HUES6 (cell line): ENCODE results near the gene IFI6.
A peak's percentile ranks its signal among the peaks of the same experiment; 100 is the strongest.
"Not testable (repeated sequence)": the region's sequence is repeated elsewhere in the genome, so short reads cannot be mapped to it uniquely, and the experiment has no call there.

Experiments used
- H3K27ac ChIP-seq: 2 replicates; pipeline ENCODE4 v1.7.0; 2013; ENCODE audit warnings: low read depth, mild to moderate bottlenecking, low read length, inconsistent platforms
- H3K27me3 ChIP-seq: 2 replicates; pipeline ENCODE4 v1.6.1; 2013; ENCODE audit warnings: low read length; ENCODE audit not compliant: control insufficient read depth, insufficient read depth
- H3K36me3 ChIP-seq: 2 replicates; pipeline ENCODE4 v1.6.1; 2013; ENCODE audit warnings: low read length; ENCODE audit not compliant: control insufficient read depth, insufficient read depth
- H3K4me1 ChIP-seq: 2 replicates; pipeline ENCODE4 v1.6.1; 2013; ENCODE audit warnings: low read length; ENCODE audit not compliant: control insufficient read depth, insufficient read depth
- H3K4me3 ChIP-seq: 2 replicates; pipeline ENCODE4 v1.5.1; 2013; ENCODE audit warnings: low read depth, low read length
- H3K9ac ChIP-seq: one replicate; pipeline ENCODE4 v1.6.1; 2013; ENCODE audit warnings: mild to moderate bottlenecking, low read length
- H3K9me3 ChIP-seq: 2 replicates; pipeline ENCODE4 v1.6.1; 2013; ENCODE audit warnings: low read depth, low read length; ENCODE audit not compliant: control insufficient read depth, insufficient read depth

Gene IFI6

DNA sequence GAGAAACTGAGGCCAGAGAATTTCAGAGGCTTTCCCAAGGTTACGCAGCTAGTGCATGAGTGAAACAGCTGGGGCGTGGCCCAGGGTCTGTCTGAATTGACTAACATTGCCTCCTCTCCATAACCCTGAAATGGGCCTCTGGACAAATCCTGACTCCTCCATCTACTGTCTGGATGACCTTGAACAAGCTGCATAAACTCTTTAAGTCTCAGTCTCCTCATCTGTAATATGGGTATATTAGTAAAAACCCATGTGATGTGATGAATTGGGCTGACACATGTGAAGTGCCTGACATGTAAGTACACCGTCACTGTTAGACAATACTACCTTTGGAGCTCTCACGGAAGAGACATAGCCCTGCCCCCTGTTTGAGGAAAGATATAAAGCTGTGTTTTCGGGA, 24.7 kb downstream of the IFI6 start:
- H3K36me3 ChIP-seq = no peaks in the 10 kb centered on the region
- no peaks in the 10 kb centered on the region for H3K9me3 ChIP-seq
- no peak overlapping the region for H3K4me3 ChIP-seq
- no peak overlapping the region for H3K9ac ChIP-seq
- H3K27me3 ChIP-seq = no peaks in the 10 kb centered on the region
- no peak overlapping the region for H3K27ac ChIP-seq
- peaks cover 16% of the 10 kb centered on the region for H3K4me1 ChIP-seq

DNA sequence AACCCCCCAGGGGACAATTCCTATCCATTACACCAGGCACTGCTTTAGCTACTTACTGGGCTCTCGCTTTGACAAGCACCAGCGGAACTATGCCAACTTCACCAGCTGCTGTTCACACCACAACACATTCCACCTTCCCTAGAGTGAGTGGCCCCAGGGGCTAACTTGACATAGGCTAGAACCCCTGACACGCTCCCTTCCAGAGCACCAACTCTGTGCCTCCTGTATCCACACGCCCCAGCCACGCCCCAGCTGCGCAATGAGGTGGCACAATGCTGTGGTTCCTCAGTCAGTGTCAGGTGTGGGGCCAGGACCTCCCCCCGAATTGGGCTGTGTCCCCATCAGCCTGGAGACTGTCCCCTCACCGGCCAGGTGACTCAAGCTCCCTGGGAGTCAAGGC, 25.3 kb downstream of the IFI6 start:
- no peak overlapping the region for H3K27ac ChIP-seq
- H3K9me3 ChIP-seq = no peaks in the 10 kb centered on the region
- H3K4me1 ChIP-seq = peaks cover 16% of the 10 kb centered on the region
- H3K4me3 ChIP-seq = no peak overlapping the region
- no peaks in the 10 kb centered on the region for H3K27me3 ChIP-seq
- H3K36me3 ChIP-seq = no peaks in the 10 kb centered on the region
- no peak overlapping the region for H3K9ac ChIP-seq

DNA sequence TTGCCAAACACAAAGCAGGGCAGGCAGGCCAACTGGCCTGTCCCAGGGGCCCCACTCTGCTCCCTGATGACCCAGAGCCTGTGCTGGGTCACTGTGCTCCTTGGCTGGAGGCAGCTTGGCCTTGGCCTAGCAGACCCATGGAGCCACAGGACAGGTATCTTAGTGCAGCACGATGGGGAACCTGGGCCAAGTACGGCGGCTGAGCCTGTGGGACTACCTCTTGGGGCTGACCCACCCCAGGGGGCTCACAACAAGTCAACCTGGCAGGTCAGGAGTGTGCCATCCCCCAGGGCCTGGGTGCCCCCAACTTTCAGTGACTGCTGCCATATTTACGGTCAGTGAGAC, 26.9 kb downstream of the IFI6 start:
- Histone ChIP-seq H3K4me1 (peaks cover 4% of the 10 kb centered on the region; the same call in 1 of the 2 replicates), H3K36me3 (no peaks in the 10 kb centered on the region), H3K27ac (no peak overlapping the region), H3K9ac (no peak overlapping the region), H3K27me3 (no peaks in the 10 kb centered on the region), H3K9me3 (no peaks in the 10 kb centered on the region), H3K4me3 (no peak overlapping the region)

DNA sequence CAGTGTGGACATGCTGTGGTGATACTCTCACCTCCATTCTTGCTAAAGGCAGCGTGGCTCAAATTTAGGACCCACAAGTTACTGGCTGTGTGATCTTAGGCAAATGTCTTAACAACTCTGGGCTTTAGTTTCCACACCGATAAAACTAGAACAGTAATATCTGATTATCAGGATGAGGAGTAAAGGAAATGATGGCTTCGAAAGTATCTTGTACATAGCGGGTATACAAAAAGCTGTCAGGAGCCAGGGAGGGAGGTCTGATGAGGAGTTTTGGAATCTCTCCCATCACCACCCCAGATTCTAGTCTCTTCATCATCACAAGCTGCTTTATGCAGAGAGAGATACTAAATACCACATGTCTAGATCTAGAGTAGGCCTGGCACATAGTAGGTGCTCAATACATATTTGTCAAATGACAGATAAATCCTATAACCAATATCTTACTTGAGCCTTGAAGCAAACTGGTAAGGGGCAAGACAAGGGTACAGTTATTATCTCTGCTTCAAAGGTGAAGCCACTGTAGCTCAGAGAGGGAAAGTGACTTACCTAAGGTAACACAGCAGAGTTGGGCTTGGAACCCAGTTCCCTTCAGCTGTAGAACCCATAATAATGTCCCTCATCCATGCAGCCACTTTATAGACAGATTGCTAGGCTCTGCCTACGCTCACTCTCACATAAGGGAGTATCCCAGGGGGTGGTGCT, 27.5 kb downstream of the IFI6 start:
- Histone ChIP-seq H3K27me3 (no peaks in the 10 kb centered on the region), H3K27ac (no peak overlapping the region), H3K9me3 (no peaks in the 10 kb centered on the region), H3K4me1 (0 out of 2 replicates have a peak, but pooled peaks cover 2% of the 10 kb centered on the region), H3K9ac (no peak overlapping the region), H3K4me3 (no peak overlapping the region), H3K36me3 (no peaks in the 10 kb centered on the region)

DNA sequence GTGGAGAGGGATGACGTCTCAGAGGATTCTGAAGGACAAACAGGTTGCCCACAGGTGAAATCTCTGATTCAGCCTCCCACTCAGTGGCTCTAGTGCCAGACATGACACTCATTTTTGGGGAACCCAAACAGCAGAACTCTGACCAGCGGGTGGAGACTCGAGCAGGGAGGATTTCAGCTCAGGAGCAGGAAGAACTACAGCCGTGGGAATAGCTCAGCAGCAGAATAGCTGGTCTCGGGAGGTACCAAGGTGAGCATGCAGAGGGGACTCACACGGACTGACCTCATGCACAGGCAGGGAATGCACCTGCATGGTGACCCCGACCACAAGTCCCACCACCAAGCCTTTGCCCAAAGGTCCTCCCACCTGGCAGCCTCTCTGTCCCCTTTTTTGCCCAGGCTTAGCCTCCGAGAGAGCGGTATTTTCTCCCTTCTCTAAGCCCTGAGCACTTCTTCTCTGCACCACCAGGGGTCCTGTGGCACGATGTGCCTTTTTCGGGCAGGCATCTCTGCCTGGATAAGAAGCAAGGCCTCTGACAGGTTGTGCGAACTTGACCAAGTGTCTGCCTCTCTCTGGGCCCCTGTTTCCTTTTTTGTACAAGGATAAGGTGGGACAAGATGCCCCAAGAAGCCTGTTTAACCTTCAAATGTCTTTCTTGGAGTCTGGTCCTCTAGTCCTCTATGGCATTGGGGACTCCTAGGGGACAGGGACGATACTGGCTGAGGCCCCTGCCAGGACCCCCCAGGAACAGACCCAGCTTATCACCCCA, 28.2 kb downstream of the IFI6 start:
- no peak overlapping the region for H3K9ac ChIP-seq
- no peaks in the 10 kb centered on the region for H3K9me3 ChIP-seq
- H3K36me3 ChIP-seq = no peaks in the 10 kb centered on the region
- 0 out of 2 replicates have a peak, but pooled peaks cover 2% of the 10 kb centered on the region for H3K4me1 ChIP-seq
- no peaks in the 10 kb centered on the region for H3K27me3 ChIP-seq
- no peak overlapping the region for H3K4me3 ChIP-seq
- H3K27ac ChIP-seq = no peak overlapping the region

DNA sequence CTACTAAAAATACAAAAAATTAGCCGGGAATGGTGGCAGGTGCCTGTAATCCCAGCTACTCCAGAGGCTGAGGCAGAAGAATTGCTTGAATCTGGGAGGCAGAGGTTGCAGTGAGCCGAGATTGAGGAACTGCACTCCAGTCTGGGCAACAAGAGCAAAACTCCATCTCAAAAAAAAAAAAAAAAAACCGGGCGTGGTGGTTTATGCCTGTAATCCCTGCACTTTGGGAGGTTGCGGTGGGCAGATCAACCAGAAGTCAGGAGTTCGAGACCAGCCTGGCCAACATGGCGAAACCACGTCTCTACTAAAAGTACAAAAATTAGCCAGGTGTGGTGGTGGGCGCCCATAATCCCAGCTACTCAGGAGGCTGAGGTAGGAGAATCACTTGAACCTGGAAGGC, 31.5 kb downstream of the IFI6 start:
- not testable (repeated sequence) for H3K9ac ChIP-seq, H3K27me3 ChIP-seq, H3K27ac ChIP-seq, H3K4me1 ChIP-seq, H3K36me3 ChIP-seq, H3K4me3 ChIP-seq, H3K9me3 ChIP-seq

DNA sequence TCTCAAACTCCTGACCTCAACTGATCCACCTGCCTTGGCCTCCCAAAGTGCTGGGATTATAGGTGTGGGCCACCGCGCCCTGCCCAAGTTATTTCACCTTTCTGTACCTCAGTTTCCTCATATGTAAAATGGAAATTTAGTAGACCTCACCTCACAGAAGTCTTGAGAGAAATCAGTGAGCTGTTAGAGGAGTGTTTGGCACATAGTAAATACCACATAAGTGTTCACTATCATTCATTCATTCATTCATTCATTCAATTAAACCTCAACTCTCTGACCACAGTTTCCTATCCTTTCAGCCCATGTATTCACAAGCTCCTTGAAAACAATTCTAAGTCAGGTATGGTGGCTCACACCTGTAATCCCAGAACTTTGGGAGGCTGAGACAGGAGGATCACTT, 33.2 kb downstream of the IFI6 start:
- Histone ChIP-seq H3K4me3 (no peak overlapping the region), H3K9me3 (no peaks in the 10 kb centered on the region), H3K9ac (no peak overlapping the region), H3K36me3 (no peaks in the 10 kb centered on the region), H3K27me3 (peaks cover 19% of the 10 kb centered on the region), H3K27ac (no peak overlapping the region), H3K4me1 (peaks cover 10% of the 10 kb centered on the region; the same call in 1 of the 2 replicates)

DNA sequence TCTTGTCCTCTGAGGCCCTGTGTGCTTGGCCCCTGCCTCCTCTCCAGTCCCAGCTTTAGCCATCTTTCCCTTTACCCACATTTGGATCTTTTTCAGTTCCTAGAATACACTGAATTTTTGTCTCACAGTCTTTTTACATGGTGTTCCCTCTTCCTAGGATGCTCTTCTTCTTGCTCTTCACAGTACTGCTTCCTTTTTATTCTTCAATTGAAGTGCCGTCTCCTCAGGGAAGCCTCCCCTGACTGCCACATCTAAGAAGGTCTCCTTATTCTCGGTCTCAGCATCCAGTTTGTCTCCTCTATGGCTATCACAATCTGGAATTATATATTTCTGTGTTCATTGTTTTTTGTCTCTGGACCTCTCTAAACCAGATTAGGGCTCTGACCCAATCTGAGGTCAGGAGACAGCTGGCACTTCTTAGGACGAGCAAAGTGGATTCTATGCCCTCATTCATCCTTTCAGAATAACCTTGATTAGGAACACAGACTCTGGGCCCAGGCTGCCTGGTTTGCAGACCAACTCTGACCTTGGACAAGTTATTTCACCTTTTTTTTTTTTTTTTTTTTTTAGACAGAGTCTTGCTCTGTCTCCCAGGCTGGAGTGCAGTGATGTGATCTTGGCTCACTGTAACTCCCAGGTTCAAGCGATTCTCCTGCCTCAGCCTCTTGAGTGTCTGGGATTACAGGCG, 33.8 kb downstream of the IFI6 start:
- Histone ChIP-seq H3K9me3 (no peaks in the 10 kb centered on the region), H3K4me1 (peaks cover 10% of the 10 kb centered on the region; the same call in 1 of the 2 replicates), H3K27me3 (peaks cover 25% of the 10 kb centered on the region), H3K4me3 (no peak overlapping the region), H3K36me3 (no peaks in the 10 kb centered on the region), H3K9ac (no peak overlapping the region), H3K27ac (no peak overlapping the region)

DNA sequence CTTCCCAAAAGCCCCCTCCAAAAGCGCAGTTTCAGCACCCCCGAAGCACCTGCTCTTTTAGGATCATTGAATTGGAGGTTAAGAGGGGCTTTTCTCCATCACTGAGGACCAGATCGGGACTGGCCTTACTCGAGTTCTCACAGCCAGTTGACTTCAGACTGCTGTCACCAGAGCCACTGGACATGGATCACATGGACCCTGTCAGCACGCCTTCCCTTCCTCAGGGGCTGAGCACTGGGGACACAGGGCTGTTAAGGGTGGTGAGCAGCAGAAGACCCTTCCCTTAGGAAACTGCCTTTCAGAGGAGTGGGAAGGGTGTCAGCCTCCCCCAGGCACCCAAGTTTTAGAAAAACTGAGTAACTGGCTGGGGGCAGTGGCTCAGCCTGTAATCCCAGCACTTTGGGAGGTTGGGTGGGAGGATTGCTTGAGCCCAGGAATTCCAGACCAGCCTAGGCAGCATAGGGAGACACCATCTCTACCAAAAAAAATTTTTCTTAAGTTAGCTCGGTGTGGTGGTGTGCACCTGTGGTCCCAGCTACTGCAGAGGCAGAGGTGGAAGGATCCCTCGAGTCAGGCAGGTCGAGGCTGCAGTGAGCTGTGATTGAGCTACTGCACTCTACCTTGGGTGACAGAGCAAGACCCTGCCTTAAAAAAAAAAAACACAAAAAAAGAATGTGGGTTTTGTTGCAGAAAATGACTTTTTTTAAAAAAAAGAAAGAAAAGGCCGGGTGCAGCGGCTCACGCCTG, 36.4 kb downstream of the IFI6 start:
- no peak overlapping the region for H3K9ac ChIP-seq
- no peak overlapping the region for H3K4me3 ChIP-seq
- H3K4me1 ChIP-seq = peaks cover 22% of the 10 kb centered on the region; the same call in 1 of the 2 replicates
- H3K27ac ChIP-seq = no peak overlapping the region
- H3K36me3 ChIP-seq = no peaks in the 10 kb centered on the region
- H3K27me3 ChIP-seq = peaks cover 30% of the 10 kb centered on the region
- H3K9me3 ChIP-seq = no peaks in the 10 kb centered on the region

DNA sequence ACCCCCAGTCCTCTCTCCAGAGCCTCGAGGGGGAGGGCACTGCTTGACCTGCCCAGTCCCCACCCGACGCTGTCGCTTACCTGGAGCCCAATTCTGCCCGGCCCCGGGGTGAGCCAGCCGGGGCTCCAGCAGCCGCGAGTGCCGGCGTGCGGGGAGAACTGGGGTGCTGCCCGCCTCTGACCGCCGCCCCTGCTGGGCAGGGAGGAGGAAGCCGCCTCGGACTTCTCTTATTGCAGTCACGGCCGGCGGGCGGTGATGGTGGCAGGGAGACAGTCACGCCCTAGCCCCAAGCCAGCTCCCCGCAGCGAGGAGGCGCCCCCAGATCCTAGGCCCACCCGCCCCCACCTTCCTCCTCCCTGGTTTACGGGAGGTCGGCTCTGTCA, 37.0 kb downstream of the IFI6 start, which contains the start of gene FGR:
Gene FGR (minus strand): TSS at position 201 of the 383 bp plus-strand sequence. CDS start 11,269 bp downstream, outside the sequence.
- Histone ChIP-seq H3K9me3 (no peaks in the 10 kb centered on the region), H3K36me3 (no peaks in the 10 kb centered on the region), H3K4me1 (peaks cover 23% of the 10 kb centered on the region; the same call in 1 of the 2 replicates), H3K27ac (no peak within 1 kb of the TSS), H3K9ac (peak within 1 kb of the TSS; percentile 53), H3K4me3 (peak within 1 kb of the TSS; percentile 65), H3K27me3 (peaks cover 30% of the 10 kb centered on the region)
